Prostate gland (tissue), 2 donors: ENCODE data around the gene NEDD1.

Experiments
- POLR2A ChIP-seq: fragments of 450-650 bp; IDR thresholded peaks from one replicate; pipeline ENCODE4 v1.6.1; 2016; ENCODE audit warnings: antibody characterized with exemption, mild to moderate bottlenecking
- POLR2AphosphoS5 ChIP-seq: sonication (generic); formaldehyde crosslinking; IDR thresholded peaks from one replicate; pipeline ENCODE4 v1.6.1; 2017; ENCODE audit warnings: antibody characterized with exemption
- TF ChIP-seq, protein P1 (sequence below), 4 experiments: fragments of 200-600 bp in 2 of 4; fragments of 450-650 bp in 2 of 4; sonication (generic) in 2 of 4; IDR thresholded peaks; 1 replicate in 3 of 4; 2 replicates in 1 of 4; pipeline ENCODE4 v1.5.1; 2016 to 2019; ENCODE audit warnings: antibody characterized with exemption in 4 of 4, mild to moderate bottlenecking in 2 of 4, moderate library complexity in 2 of 4

- TF ChIP-seq, protein P1, sequence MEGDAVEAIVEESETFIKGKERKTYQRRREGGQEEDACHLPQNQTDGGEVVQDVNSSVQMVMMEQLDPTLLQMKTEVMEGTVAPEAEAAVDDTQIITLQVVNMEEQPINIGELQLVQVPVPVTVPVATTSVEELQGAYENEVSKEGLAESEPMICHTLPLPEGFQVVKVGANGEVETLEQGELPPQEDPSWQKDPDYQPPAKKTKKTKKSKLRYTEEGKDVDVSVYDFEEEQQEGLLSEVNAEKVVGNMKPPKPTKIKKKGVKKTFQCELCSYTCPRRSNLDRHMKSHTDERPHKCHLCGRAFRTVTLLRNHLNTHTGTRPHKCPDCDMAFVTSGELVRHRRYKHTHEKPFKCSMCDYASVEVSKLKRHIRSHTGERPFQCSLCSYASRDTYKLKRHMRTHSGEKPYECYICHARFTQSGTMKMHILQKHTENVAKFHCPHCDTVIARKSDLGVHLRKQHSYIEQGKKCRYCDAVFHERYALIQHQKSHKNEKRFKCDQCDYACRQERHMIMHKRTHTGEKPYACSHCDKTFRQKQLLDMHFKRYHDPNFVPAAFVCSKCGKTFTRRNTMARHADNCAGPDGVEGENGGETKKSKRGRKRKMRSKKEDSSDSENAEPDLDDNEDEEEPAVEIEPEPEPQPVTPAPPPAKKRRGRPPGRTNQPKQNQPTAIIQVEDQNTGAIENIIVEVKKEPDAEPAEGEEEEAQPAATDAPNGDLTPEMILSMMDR (IDR thresholded peaks at IDR 0.05), result no peak
- TF ChIP-seq POLR2A, result no peak
- TF ChIP-seq POLR2AphosphoS5, result no peak
These were observed 1.3 kb downstream of the NEDD1 start for GRCh38 chr12:96908423-96908675.
